Measurements from ENCODE around the gene TSG101.

The TSG101 gene

GRCh38 chr11:18527512-18527911 is 770 bp upstream of the TSG101 start:
- Mint-ChIP-seq H3K9me3 (no peaks in the 10 kb centered on the region), H3K27ac (peak overlapping the region; percentile 100)
- no peak for DNase-seq

GRCh38 chr11:18526130-18526520 is 617 bp downstream of the TSG101 start:
- Mint-ChIP-seq H3K27me3 (ENCODE audit: low read depth, poor library complexity) (no peaks in the 10 kb centered on the region), H3K9me3 (no peaks in the 10 kb centered on the region), H3K36me3 (ENCODE audit: low read depth) (peaks cover 20% of the 10 kb centered on the region), H3K4me3 (peak overlapping the region; percentile 99), H3K27ac (peak overlapping the region; percentile 100), H3K4me1 (peaks cover 23% of the 10 kb centered on the region)
- DNase-seq = no peak
- TF ChIP-seq CTCF (IDR thresholded peaks at IDR 0.05) = no peak

More at GRCh38 chr11:18527512-18527911, 770 bp upstream of the TSG101 start:
- no peak for TF ChIP-seq CTCF (IDR thresholded peaks at IDR 0.05)
- peak overlapping the region; percentile 99 for H3K4me3 Mint-ChIP-seq
- H3K27me3 Mint-ChIP-seq (ENCODE audit: low read depth, poor library complexity) = no peaks in the 10 kb centered on the region
- H3K4me1 Mint-ChIP-seq = peaks cover 23% of the 10 kb centered on the region
- peaks cover 12% of the 10 kb centered on the region for H3K36me3 Mint-ChIP-seq (ENCODE audit: low read depth)

- Mint-ChIP-seq H3K4me1 (peaks cover 23% of the 10 kb centered on the region), H3K36me3 (ENCODE audit: low read depth) (peaks cover 20% of the 10 kb centered on the region), H3K27me3 (ENCODE audit: low read depth, poor library complexity) (no peaks in the 10 kb centered on the region), H3K4me3 (peak overlapping the region; percentile 36), H3K9me3 (no peaks in the 10 kb centered on the region), H3K27ac (no peak overlapping the region)
- no peak for TF ChIP-seq CTCF (IDR thresholded peaks at IDR 0.05)
- DNase-seq = no peak
Observed at GRCh38 chr11:18524248-18524647, 2.5 kb downstream of the TSG101 start.

- Mint-ChIP-seq H3K27ac (no peak overlapping the region), H3K4me3 (no peak overlapping the region), H3K9me3 (no peaks in the 10 kb centered on the region), H3K36me3 (ENCODE audit: low read depth) (peaks cover 20% of the 10 kb centered on the region), H3K4me1 (peaks cover 23% of the 10 kb centered on the region), H3K27me3 (ENCODE audit: low read depth, poor library complexity) (no peaks in the 10 kb centered on the region)
- TF ChIP-seq CTCF (IDR thresholded peaks at IDR 0.05) = no peak
- no peak for DNase-seq
Observed at GRCh38 chr11:18523084-18523483, 3.7 kb downstream of the TSG101 start.

- Mint-ChIP-seq H3K27me3 (ENCODE audit: low read depth, poor library complexity) (no peaks in the 10 kb centered on the region), H3K4me3 (no peak overlapping the region), H3K36me3 (ENCODE audit: low read depth) (peaks cover 20% of the 10 kb centered on the region), H3K27ac (no peak overlapping the region), H3K4me1 (peaks cover 16% of the 10 kb centered on the region), H3K9me3 (no peaks in the 10 kb centered on the region)
- TF ChIP-seq CTCF (IDR thresholded peaks at IDR 0.05) = no peak
- DNase-seq = no peak
Observed at GRCh38 chr11:18522388-18522787, 4.4 kb downstream of the TSG101 start.

GRCh38 chr11:18521122-18521521 is 5.6 kb downstream of the TSG101 start:
- DNase-seq = no peak
- Mint-ChIP-seq H3K9me3 (no peaks in the 10 kb centered on the region), H3K36me3 (ENCODE audit: low read depth) (peaks cover 20% of the 10 kb centered on the region), H3K27ac (no peak overlapping the region), H3K4me1 (peaks cover 8% of the 10 kb centered on the region), H3K4me3 (no peak overlapping the region), H3K27me3 (ENCODE audit: low read depth, poor library complexity) (no peaks in the 10 kb centered on the region)
- no peak for TF ChIP-seq CTCF (IDR thresholded peaks at IDR 0.05)

Data from nephron progenitor cell (in vitro differentiated cells).